Hepatocyte (in vitro differentiated cells): ENCODE measurements around the gene SSB. TPM values are rescaled to one million over a fixed set of nuclear protein-coding genes. Genes with fewer than 3 reads are reported as not detected.
"Not testable (repeated sequence)": the region's sequence is repeated elsewhere in the genome, so short reads cannot be mapped to it uniquely, and the experiment has no call there.

ENCODE experiments used
- DNase-seq: peaks from one replicate; pipeline ENCODE4 v3.0.0-alpha.2; 2016; ENCODE audit warnings: low spot score
- H2AFZ ChIP-seq: fragments of 200-600 bp; sonication (generic); 2 replicates; pipeline ENCODE4 v1.6.0; 2016; ENCODE audit warnings: antibody characterized with exemption, mild to moderate bottlenecking
- H3K27ac ChIP-seq: fragments of 200-600 bp; sonication (generic); 2 replicates; pipeline ENCODE4 v1.5.1; 2016; ENCODE audit warnings: mild to moderate bottlenecking
- H3K27me3 ChIP-seq: fragments of 200-600 bp; sonication (generic); 2 replicates; pipeline ENCODE4 v1.6.1; 2016
- H3K36me3 ChIP-seq: fragments of 200-600 bp; sonication (generic); replicated peaks from 2 replicates; pipeline ENCODE4 v1.5.1; 2016; ENCODE audit warnings: low read depth; ENCODE audit not compliant: insufficient read depth
- H3K4me1 ChIP-seq: fragments of 200-600 bp; sonication (generic); 2 replicates; pipeline ENCODE4 v1.5.1; 2016; ENCODE audit warnings: mild to moderate bottlenecking, moderate library complexity; ENCODE audit not compliant: insufficient read depth
- H3K4me2 ChIP-seq: fragments of 200-600 bp; sonication (generic); 2 replicates; pipeline ENCODE4 v1.6.0; 2016
- H3K4me3 ChIP-seq: fragments of 200-600 bp; sonication (generic); 2 replicates; pipeline ENCODE4 v1.5.1; 2016; ENCODE audit warnings: mild to moderate bottlenecking
- H3K79me2 ChIP-seq: fragments of 200-600 bp; sonication (generic); 2 replicates; pipeline ENCODE4 v1.6.0; 2017; ENCODE audit warnings: mild to moderate bottlenecking
- H3K9me2 ChIP-seq: fragments of 200-600 bp; sonication (generic); replicated peaks from 2 replicates; pipeline ENCODE4 v1.6.0; 2017; ENCODE audit warnings: mild to moderate bottlenecking; ENCODE audit not compliant: insufficient read depth
- H3K9me3 ChIP-seq: fragments of 200-600 bp; sonication (generic); 2 replicates; pipeline ENCODE4 v1.5.1; 2016; ENCODE audit warnings: low read depth, mild to moderate bottlenecking
- H4K20me1 ChIP-seq: fragments of 200-600 bp; sonication (generic); 2 replicates; pipeline ENCODE4 v1.6.0; 2016; ENCODE audit warnings: mild to moderate bottlenecking; ENCODE audit not compliant: insufficient read depth, poor library complexity, severe bottlenecking
- CTCF ChIP-seq: fragments of 200-600 bp; sonication (generic); IDR thresholded peaks from 2 replicates; pipeline ENCODE4 v1.5.1; 2016; ENCODE audit warnings: antibody characterized with exemption, mild to moderate bottlenecking; ENCODE audit not compliant: poor library complexity
- EZH2 ChIP-seq: fragments of 200-600 bp; sonication (generic); IDR thresholded peaks from 2 replicates; pipeline ENCODE4 v1.6.1; 2016; ENCODE audit warnings: antibody characterized with exemption, mild to moderate bottlenecking, borderline replicate concordance
- EZH2phosphoT487 ChIP-seq: fragments of 200-600 bp; sonication (generic); IDR thresholded peaks from one replicate; pipeline ENCODE4 v1.6.1; 2018; ENCODE audit warnings: antibody characterized with exemption, mild to moderate bottlenecking, low read depth, moderate library complexity; ENCODE audit not compliant: unreplicated experiment, severe bottlenecking
- WGBS: methylation state at CpG from one replicate; pipeline ENCODE4 v1.1.6; 2016; ENCODE audit warnings: low lambda C conversion rate; ENCODE audit errors: missing lambda C conversion rate; 5-methylcytosine and 5-hydroxymethylcytosine counted together
- polyA plus RNA-seq: library from polyadenylated mRNA; unstranded; fragments of >200 nt; fragmentation: Nextera tagmentation; extraction: Ambion mirVana; gene quantifications from 2 replicates; pipeline ENCODE4 v1.2.1, GENCODE V29; 2016
- total RNA-seq: library from RNA; depleted of rRNA; stranded (reverse); fragments of >200 nt; gene quantifications from 2 replicates; pipeline ENCODE4 v1.2.3, GENCODE V29; 2014

The SSB gene
- total and polyA plus RNA-seq, 2 experiments from 2014 or later: 143 to 176 TPM

DNA sequence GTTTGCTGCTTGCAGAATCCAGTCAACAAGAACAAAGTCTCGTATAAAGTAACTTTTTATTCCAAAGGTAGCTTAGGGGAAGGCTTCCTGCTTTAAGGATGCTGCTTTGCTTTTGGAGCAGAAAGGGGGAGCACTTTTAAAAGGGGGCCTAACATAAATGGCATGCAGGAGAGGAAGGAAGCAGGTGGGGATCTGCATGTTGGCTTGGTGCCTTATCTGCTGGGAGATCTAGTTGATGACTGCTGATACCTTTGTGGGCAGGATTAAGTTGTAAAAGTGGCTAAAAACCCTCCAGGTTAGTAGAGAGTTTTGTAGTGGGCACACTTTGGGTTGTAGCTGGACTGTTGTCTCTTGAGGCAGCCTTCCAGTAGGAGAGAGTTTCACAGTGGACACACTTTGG, 51.0 kb downstream of the SSB start:
- Histone ChIP-seq H3K4me3 (no peak overlapping the region), H2AFZ (no peak overlapping the region), H4K20me1 (no peaks in the 10 kb centered on the region), H3K27ac (no peak overlapping the region), H3K4me2 (no peak overlapping the region), H3K4me1 (peaks cover 5% of the 10 kb centered on the region), H3K36me3 (no peaks in the 10 kb centered on the region), H3K9me3 (no peaks in the 10 kb centered on the region), H3K79me2 (peaks cover 74% of the 10 kb centered on the region), H3K27me3 (no peaks in the 10 kb centered on the region), H3K9me2 (no peaks in the 10 kb centered on the region)
- no peak for DNase-seq
- no peak for TF ChIP-seq EZH2phosphoT487
- no peak for TF ChIP-seq CTCF
- WGBS: 97% methylated on average over 1 of the region's 1 CpG

GRCh38 chr2:169853041-169853668, 54.5 kb downstream of the SSB start:
- H4K20me1 ChIP-seq: no peaks in the 10 kb centered on the region
- 93% methylated on average over 4 of the region's 4 CpGs for WGBS

DNA sequence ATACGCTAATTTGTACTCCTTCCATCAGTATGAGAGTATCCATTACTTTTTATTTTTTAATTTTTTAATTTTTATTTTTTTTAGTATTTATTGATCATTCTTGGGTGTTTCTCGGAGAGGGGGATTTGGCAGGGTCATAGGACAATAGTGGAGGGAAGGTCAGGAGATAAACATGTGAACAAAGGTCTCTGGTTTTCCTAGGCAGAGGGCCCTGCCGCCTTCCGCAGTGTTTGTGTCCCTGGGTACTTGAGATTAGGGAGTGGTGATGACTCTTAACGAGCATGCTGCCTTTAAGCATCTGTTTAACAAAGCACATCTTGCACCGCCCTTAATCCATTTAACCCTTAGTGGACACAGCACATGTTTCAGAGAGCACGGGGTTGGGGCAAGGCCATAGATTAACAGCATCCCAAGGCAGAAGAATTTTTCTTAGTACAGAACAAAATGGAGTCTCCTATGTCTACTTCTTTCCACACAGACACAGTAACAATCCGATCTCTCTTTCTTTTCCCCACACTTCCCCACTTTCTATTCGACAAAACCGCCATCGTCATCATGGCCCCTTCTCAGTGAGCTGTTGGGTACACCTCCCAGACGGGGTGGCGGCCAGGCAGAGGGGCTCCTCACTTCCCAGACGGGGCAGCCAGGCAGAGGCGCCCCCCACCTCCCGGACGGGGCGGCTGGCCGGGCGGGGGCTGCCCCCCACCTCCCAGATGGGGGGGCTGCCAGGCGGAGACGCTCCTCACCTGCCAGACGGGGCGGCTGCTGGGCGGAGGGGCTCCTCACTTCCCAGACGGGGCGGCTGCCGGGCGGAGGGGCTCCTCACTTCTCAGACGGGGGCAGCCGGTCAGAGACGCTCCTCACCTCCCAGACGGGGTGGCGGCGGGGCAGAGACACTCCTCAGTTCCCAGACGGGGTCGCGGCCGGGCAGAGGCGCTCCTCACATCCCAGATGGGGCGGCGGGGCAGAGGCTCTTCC, 56.9 kb downstream of the SSB start:
- H3K9me2 ChIP-seq, H3K4me3 ChIP-seq, DNase-seq, H2AFZ ChIP-seq, H3K9me3 ChIP-seq, H3K27ac ChIP-seq, H3K4me1 ChIP-seq, H4K20me1 ChIP-seq, H3K36me3 ChIP-seq, H3K27me3 ChIP-seq, H3K4me2 ChIP-seq: not testable (repeated sequence)
- peaks cover 60% of the 10 kb centered on the region for H3K79me2 ChIP-seq
- WGBS: 81% methylated on average over 12 of the region's 42 CpGs

More at GRCh38 chr2:169853041-169853668, 54.5 kb downstream of the SSB start:
- Histone ChIP-seq H3K36me3 (no peaks in the 10 kb centered on the region), H3K4me3 (no peak overlapping the region), H3K27me3 (no peaks in the 10 kb centered on the region), H3K27ac (no peak overlapping the region), H3K79me2 (peaks cover 58% of the 10 kb centered on the region), H3K4me2 (no peak overlapping the region), H2AFZ (no peak overlapping the region), H3K9me3 (no peaks in the 10 kb centered on the region), H3K4me1 (peaks cover 5% of the 10 kb centered on the region), H3K9me2 (no peaks in the 10 kb centered on the region)
- TF ChIP-seq EZH2phosphoT487 (no peak), CTCF (no peak), EZH2 (no peak)
- no peak for DNase-seq

DNA sequence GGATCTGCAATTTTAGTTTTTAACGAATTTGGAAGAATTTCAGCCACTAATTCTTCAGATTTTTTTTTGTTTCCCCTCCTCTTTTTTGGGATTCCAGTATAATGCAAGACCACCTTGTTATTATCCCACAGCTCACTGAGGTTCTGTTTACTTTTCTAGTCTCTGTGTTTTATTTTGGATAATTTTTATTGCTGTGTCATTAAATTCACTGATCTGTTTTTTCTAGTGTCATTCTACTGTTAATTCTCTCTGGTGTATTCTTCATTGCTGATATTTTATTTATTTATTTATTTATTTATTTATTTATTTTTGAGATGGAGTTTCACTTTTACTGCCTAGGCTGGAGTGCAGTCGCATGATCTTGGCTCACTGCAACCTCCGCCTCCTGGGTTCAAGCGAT, 60.8 kb downstream of the SSB start:
- Histone ChIP-seq H3K27ac (no peak overlapping the region), H4K20me1 (peaks cover 6% of the 10 kb centered on the region), H3K9me3 (no peaks in the 10 kb centered on the region), H3K36me3 (no peaks in the 10 kb centered on the region), H3K9me2 (no peaks in the 10 kb centered on the region), H3K4me3 (no peak overlapping the region), H3K79me2 (peaks cover 74% of the 10 kb centered on the region), H3K4me2 (no peak overlapping the region), H3K4me1 (no peaks in the 10 kb centered on the region), H2AFZ (no peak overlapping the region), H3K27me3 (no peaks in the 10 kb centered on the region)
- TF ChIP-seq EZH2 (no peak), CTCF (no peak), EZH2phosphoT487 (no peak)
- 98% methylated on average over 4 of the region's 4 CpGs for WGBS
- DNase-seq: no peak
